HL-60 (cell line): Measurements from ENCODE around the gene PRDM11.

ENCODE experiments used
- CTCF ChIP-seq: IDR thresholded peaks from one replicate; pipeline ENCODE4 v1.5.1; 2011; ENCODE audit warnings: low read length, control low read depth, inconsistent platforms; ENCODE audit not compliant: insufficient read depth
- GABPA ChIP-seq: IDR thresholded peaks from 2 replicates; pipeline ENCODE4 v1.6.1; 2012; ENCODE audit warnings: low read depth
- POLR2AphosphoS5 ChIP-seq: IDR thresholded peaks from 2 replicates; pipeline ENCODE4 v1.6.1; 2012; ENCODE audit warnings: low read depth
- REST ChIP-seq: IDR thresholded peaks from 2 replicates; pipeline ENCODE4 v1.6.1; 2012; ENCODE audit warnings: low read depth; ENCODE audit not compliant: insufficient replicate concordance

GRCh38 chr11:45147017-45147728, 734 bp downstream of the PRDM11 start:
- peak; percentile 69 for TF ChIP-seq POLR2AphosphoS5
- no peak for TF ChIP-seq CTCF
- TF ChIP-seq GABPA, result no peak
- no peak for TF ChIP-seq REST
